GM19043 (cell line): ENCODE data around the gene RBMS1.

Source experiments
- ATAC-seq: cut with Tn5 transposase; IDR thresholded peaks from one replicate; pipeline ENCODE4 v1.9.1; 2021; ENCODE audit warnings: low read depth; ENCODE audit not compliant: unreplicated experiment

RBMS1 gene

GRCh38 chr2:160418398-160418765 is 75.2 kb downstream of the RBMS1 start:
- ATAC-seq: no peak

GRCh38 chr2:160417745-160418397 is 75.7 kb downstream of the RBMS1 start:
- no peak for ATAC-seq

- no peak for ATAC-seq
Observed at GRCh38 chr2:160415991-160416390, 77.6 kb downstream of the RBMS1 start.

- ATAC-seq: no peak
Observed at GRCh38 chr2:160411955-160412354, 81.7 kb downstream of the RBMS1 start.

GRCh38 chr2:160411167-160411566 is 82.4 kb downstream of the RBMS1 start:
- no peak for ATAC-seq

GRCh38 chr2:160409480-160409879 is 84.1 kb downstream of the RBMS1 start:
- ATAC-seq: no peak

- ATAC-seq: no peak
Observed at GRCh38 chr2:160408959-160409291, 84.7 kb downstream of the RBMS1 start.

- ATAC-seq: no peak
Observed at GRCh38 chr2:160408173-160408958, 85.2 kb downstream of the RBMS1 start.

- peak; percentile 46 for ATAC-seq
Observed at GRCh38 chr2:160407393-160408172, 86.0 kb downstream of the RBMS1 start.

- peak; percentile 53 for ATAC-seq
Observed at GRCh38 chr2:160406591-160407392, 86.8 kb downstream of the RBMS1 start.

- no peak for ATAC-seq
Observed at GRCh38 chr2:160405077-160405867, 88.3 kb downstream of the RBMS1 start.

- no peak for ATAC-seq
Observed at GRCh38 chr2:160402997-160403979, 90.3 kb downstream of the RBMS1 start.

GRCh38 chr2:160402501-160402900 is 91.1 kb downstream of the RBMS1 start:
- no peak for ATAC-seq

- ATAC-seq: no peak
Observed at GRCh38 chr2:160401895-160402294, 91.7 kb downstream of the RBMS1 start.

GRCh38 chr2:160399880-160400279 is 93.7 kb downstream of the RBMS1 start:
- no peak for ATAC-seq

GRCh38 chr2:160397530-160397865 is 96.1 kb downstream of the RBMS1 start:
- no peak for ATAC-seq

GRCh38 chr2:160394153-160394552 is 99.5 kb downstream of the RBMS1 start:
- ATAC-seq: peak; percentile 100

GRCh38 chr2:160392201-160392600 is 101.4 kb downstream of the RBMS1 start:
- ATAC-seq: no peak
